Activated CD8-positive, alpha-beta memory T cell treated with anti-CD3 and anti-CD28 coated beads for 24 hours (primary cell): ENCODE results near the gene MYO9A.
"Not testable (repeated sequence)": the region's sequence is repeated elsewhere in the genome, so short reads cannot be mapped to it uniquely, and the experiment has no call there.

ENCODE experiments used
- DNase-seq: peaks from one replicate; pipeline ENCODE4 v3.0.0-alpha.2; 2020

MYO9A gene

GRCh38 chr15:72086920-72087648 is 30.9 kb downstream of the MYO9A start:
- DNase-seq = no peak

DNA sequence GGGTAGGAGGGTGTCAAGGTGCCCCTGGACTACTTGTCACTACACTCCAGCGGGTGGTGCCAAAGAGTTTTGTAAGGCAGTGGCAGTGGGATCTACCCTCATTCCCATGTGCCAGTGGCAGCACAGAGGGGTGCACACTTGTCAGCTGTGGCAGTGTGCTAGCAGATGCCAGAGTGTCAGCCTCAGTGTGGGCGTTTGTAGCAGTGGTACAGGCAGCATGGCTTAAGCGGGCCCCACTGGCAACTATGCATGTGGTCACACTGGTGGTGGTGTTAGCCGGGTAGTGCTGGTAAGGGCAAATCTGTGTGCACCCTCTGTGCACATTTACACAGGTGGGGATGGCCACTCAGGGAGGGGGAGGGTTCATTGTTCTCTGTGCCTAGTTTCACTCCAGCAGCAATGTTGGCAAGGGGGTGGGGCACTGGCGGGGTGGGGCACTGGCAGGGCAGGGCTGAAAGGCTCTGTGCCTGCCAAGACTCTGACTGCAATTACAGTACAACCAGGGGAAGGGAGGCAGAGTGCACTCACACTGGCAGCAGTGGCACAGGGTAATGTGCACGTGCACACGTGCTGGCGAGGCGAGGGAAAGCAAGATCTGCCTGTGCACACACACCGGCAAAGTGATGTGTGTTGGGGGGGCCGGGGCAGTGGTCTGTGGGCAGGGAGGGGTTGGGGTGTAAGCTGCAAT is 31.8 kb downstream of the MYO9A start:
- DNase-seq = no peak

DNA sequence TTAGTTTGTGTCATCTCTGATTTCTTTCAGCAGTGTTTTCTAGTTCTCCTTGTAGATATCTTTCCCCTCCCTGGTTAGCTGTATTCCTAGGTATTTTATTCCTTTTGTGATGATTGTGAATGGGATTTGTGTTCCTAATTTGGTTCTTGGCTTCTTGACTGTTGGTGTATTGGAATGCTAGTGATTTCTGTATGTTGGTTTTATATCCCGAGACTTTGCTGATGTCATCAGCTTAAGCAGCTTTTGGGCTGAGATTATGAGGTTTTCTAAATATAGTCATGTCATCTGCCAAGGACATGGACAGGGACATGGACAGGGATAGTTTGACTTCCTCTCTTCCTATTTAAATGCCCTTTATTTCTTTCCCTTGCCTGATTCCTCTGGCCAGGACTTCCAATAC is 35.8 kb downstream of the MYO9A start:
- DNase-seq = no peak

DNA sequence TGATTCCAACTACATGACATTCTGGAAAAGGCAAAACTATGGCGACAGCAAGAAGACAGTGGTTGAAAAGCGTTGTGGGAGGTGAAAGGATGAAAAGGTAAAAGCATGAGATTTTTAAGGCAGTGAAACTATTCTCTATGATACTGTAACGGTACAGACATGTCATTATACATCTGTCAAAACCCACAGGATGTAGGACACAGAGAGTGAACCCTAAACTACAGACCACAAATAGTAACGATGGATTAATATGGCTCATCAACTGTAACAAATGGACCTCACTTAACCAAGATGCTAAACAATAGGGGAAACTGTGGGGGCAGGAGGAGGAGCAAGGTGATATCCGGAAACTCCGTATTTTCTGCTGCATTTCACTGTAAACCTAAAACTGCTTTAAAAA is 39.1 kb downstream of the MYO9A start:
- no peak for DNase-seq

DNA sequence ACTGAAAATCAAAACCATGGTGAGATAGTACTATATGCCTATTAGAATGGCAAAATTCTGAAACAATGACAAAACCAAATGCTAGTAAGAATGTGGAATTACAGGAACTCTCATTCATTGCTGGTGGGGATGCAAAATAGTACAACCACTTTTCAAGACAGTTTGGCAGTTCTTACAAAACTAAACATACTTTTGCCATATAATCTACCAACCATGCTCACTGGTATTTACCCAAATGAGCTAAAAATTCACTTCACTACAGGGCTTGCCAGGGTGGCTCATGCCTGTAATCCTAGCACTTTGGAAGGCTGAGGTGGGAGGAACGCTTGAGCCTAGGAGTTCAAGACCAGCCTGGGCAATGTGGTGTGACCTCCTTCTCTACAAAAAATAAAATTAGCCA is 40.0 kb downstream of the MYO9A start:
- DNase-seq = no peak

DNA sequence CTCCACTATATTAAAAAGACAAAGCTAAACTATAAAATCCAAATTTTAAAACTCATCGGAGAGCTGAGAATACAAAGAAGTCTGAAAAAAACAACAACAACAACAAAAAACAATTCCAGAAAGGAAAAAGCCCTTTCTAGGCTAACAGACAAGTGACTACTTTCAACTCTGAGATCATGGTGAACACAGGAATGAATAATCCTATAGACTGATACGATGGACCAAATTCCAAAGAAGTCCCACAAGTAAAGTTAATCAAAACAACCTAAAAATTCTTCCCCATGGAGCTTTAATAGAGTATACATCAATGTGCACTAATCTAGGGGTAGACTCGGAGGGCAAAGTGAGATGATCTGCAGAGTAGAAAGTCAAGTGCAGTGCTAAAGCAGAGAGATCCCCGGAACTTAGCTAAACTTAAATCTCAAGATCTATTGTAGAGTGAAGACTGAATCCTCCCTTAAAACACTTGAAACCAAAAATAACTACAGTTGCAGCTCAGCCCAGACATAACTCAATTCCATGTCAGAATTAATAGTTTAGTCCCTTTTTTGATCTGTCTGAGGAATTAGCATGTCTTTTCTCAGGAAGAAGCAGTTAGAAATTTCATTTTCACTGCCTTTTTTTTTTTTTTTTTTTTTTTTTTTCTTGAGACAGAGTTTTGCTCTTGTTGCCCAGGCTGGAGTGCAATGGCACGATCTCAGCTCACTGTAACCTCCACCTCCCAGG is 43.5 kb downstream of the MYO9A start:
- DNase-seq = no peak

GRCh38 chr15:72071448-72071825 is 46.5 kb downstream of the MYO9A start:
- not testable (repeated sequence) for DNase-seq

DNA sequence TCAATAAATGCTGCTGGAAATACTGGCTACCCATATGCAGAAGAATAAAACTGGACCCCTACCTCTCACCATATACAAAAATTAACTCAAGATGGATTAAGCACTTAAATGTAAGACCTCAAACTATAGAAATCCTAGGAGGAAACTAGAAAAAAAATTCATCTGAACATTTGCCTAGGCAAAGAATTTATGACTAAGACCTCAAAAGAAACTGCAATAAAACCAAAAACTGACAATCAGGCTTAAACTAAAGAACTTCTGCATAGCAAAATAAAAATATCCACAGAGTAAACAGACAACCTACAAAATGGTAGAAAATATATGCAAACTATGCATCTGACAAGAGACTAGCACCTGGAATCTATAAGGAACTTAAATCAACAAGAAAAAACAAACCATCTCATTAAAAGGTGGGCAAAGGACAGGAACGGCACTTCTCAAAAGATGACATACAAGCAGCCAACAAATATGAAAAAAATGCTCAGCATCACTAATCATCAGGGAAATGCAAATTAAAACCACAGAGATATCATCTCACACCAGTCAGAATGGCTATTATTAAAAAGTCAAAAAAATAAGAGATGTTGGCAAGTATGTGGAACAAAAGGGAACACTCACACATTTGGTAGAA is 47.0 kb downstream of the MYO9A start:
- no peak for DNase-seq

- DNase-seq = no peak
These were observed 49.1 kb downstream of the MYO9A start for GRCh38 chr15:72068856-72069255.

- no peak for DNase-seq
These were observed 52.1 kb downstream of the MYO9A start for GRCh38 chr15:72065801-72066200.

DNA sequence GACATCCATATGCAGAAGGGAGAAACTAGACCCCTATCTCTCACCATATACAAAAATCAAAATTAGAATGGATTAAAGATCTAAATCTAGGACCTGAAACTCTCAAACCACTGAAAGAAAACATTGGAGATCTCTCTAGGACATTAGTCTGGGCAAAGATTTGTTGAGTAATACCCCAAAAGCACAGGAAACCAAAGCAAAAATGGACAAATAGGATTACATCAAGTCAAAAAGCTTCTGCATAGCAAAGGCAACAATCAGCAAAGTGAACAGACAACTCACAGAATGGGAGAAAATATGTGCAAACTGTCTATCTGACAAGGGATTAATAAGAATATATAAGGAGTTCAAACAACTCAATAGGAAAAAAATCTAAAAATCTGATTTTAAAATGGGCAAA is 54.8 kb downstream of the MYO9A start:
- no peak for DNase-seq

DNA sequence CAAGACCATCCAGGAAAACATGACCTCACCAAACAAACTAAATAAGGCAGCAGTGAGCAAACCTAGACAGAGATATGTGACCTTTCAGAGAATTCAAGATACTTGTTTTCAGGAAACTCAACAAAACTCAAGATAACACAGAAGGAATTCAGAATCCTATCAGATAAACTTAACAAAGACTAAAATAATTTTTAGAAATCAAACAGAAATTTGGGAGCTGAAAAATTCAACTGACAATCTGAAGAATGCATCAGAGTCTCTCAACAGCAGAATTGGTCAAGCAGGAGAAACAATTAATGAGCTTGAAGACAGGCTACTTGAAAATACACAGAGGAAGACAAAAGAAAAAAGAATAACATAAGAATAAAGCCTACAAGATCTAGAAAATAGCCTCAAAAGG is 55.6 kb downstream of the MYO9A start:
- no peak for DNase-seq

DNA sequence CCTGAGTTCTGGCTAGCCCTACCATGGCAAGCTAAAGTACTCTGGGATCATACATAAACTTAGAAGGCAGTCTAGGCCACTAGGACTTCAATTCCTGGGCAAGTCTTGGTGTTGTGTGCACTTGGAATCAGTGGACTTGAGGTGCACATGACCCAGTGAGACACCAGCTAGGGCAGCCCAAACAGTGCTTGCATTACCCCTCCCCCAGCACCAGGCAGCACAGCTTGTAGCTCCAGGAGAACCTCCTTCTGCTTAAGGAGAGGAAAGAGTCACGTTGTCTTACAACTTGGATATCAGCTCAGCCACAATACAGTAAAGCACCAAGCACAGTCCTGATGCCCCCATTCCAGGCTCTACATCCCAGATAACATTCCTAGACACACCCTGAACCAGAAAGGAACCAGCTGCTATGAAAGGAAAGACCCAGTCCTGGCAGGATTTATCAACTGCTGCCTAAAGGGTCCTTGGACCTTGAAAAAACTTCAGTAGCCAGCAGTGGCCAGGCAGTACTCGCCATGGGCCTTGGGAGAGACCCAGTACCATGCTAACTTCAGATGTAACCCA is 57.2 kb downstream of the MYO9A start:
- DNase-seq = no peak

DNA sequence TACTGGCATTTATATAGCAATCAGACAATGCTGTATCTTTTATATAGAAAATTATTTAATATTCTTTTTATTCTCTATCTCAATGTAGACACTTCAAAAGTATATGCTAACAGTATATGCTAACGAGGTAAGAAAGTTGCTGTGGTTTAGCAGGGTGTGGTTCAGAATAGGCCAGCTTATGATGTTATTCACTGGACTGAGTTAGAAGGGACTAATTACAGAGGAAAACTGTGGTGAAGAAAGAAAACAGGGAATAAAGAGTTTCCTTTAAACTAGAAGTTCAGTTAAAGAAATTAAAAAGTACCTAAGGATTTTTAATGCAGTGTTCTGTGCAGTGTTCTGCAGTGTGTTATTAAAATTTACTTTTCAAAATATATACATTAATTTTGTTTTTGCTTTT is 59.4 kb downstream of the MYO9A start:
- no peak for DNase-seq

DNA sequence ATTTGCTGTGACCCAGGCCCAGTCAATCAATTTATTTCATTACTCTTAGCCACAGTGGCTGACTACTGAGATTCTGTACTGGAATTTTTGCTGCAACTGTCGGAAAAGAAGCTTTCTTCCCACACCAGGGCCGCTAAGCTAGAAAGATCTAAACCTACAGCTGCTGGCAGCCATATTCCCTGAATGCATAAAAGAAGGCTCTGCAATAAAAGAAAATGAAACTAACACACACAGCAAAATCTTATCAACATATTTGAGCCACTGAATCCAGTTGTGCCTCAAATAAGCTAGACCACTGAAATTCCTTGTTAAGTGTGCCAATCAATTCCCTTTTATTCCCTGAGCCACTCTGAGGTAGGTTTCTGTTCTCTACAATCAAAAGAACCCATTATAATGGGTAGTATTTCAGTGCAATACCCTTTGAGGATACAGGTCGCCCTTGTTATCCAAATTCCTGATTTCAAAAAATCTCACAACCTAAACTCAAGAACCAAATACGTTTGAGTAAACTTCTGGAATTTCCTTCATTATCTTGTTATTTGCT is 60.3 kb downstream of the MYO9A start:
- DNase-seq = no peak

GRCh38 chr15:72056217-72056616 is 61.7 kb downstream of the MYO9A start:
- not testable (repeated sequence) for DNase-seq

GRCh38 chr15:72053297-72053696 is 64.7 kb downstream of the MYO9A start:
- not testable (repeated sequence) for DNase-seq

GRCh38 chr15:72050700-72051099 is 67.2 kb downstream of the MYO9A start:
- DNase-seq = no peak

- no peak for DNase-seq
These were observed 70.9 kb downstream of the MYO9A start for GRCh38 chr15:72047020-72047419.

GRCh38 chr15:72044956-72045355 is 73.0 kb downstream of the MYO9A start:
- DNase-seq = no peak

GRCh38 chr15:72042865-72043264 is 75.1 kb downstream of the MYO9A start:
- no peak for DNase-seq

- DNase-seq = no peak
These were observed 75.9 kb downstream of the MYO9A start for GRCh38 chr15:72042054-72042453.

- no peak for DNase-seq
These were observed 80.6 kb downstream of the MYO9A start for GRCh38 chr15:72037321-72037720.
